SU-DHL-6 (cell line): ENCODE measurements around the gene KIF9.
"Not testable (repeated sequence)": the region's sequence is repeated elsewhere in the genome, so short reads cannot be mapped to it uniquely, and the experiment has no call there.

Experiments
- H2AFZ ChIP-seq: fragments of 200-600 bp; sonication (generic); 2 replicates; pipeline ENCODE4 v1.6.1; 2014; ENCODE audit warnings: low read depth, mild to moderate bottlenecking, moderate library complexity, mixed read lengths, antibody characterized with exemption, low read length; ENCODE audit not compliant: severe bottlenecking
- H3F3A ChIP-seq: fragments of 200-600 bp; shearing (Covaris generic); 2 replicates; pipeline ENCODE4 v1.6.0; 2016; ENCODE audit warnings: antibody characterized with exemption, mild to moderate bottlenecking; ENCODE audit not compliant: insufficient read depth
- H3K27ac ChIP-seq: fragments of 200-600 bp; sonication (generic); 2 replicates; pipeline ENCODE4 v1.5.1; 2016; ENCODE audit warnings: low read depth, mild to moderate bottlenecking, low read length, moderate library complexity, mixed read lengths
- H3K27me3 ChIP-seq: fragments of 200-600 bp; sonication (generic), shearing (Covaris generic); 2 replicates; pipeline ENCODE4 v1.6.0; 2014; ENCODE audit warnings: mild to moderate bottlenecking, low read length
- H3K36me3 ChIP-seq: fragments of 200-600 bp; sonication (generic); 2 replicates; pipeline ENCODE4 v1.6.1; 2014; ENCODE audit warnings: mild to moderate bottlenecking, low read length, mixed read lengths
- H3K4me2 ChIP-seq: fragments of 300-600, 200-600 bp; shearing (Covaris generic), sonication (generic); 2 replicates; pipeline ENCODE4 v1.6.0; 2014; ENCODE audit warnings: low read length, low read depth, mild to moderate bottlenecking; ENCODE audit not compliant: poor library complexity, severe bottlenecking
- H3K4me3 ChIP-seq: fragments of 200-600 bp; sonication (generic); 2 replicates; pipeline ENCODE4 v1.5.1; 2014; ENCODE audit warnings: antibody characterized with exemption, low read length, mild to moderate bottlenecking, mixed read lengths; ENCODE audit not compliant: insufficient read depth, poor library complexity, severe bottlenecking
- H3K79me2 ChIP-seq: fragments of 200-600 bp; sonication (generic); 2 replicates; pipeline ENCODE4 v1.6.1; 2014; ENCODE audit warnings: mild to moderate bottlenecking, low read length, moderate library complexity; ENCODE audit not compliant: insufficient read depth
- H3K9ac ChIP-seq: fragments of 200-600 bp; sonication (generic); 2 replicates; pipeline ENCODE4 v1.7.0; 2014; ENCODE audit warnings: mild to moderate bottlenecking, low read length
- H3K9me2 ChIP-seq: fragments of 200-600 bp; sonication (generic); replicated peaks from 2 replicates; pipeline ENCODE4 v1.6.1; 2014; ENCODE audit warnings: low read length; ENCODE audit not compliant: insufficient read depth
- H3K9me3 ChIP-seq: fragments of 200-600 bp; sonication (generic); 2 replicates; pipeline ENCODE4 v1.6.1; 2014; ENCODE audit warnings: low read length, mixed read lengths; ENCODE audit not compliant: insufficient read depth
- H4K20me1 ChIP-seq: fragments of 200-600 bp; sonication (generic); 2 replicates; pipeline ENCODE4 v1.6.1; 2014; ENCODE audit warnings: low read depth, mild to moderate bottlenecking, antibody characterized with exemption, low read length, moderate library complexity, mixed read lengths
- EZH2phosphoT487 ChIP-seq: fragments of 200-600 bp; sonication (generic), shearing (Covaris generic); conservative IDR thresholded peaks from 2 replicates; pipeline ENCODE4 v1.6.1; 2018; ENCODE audit warnings: mild to moderate bottlenecking, antibody characterized with exemption, low read length, moderate library complexity, mixed read lengths
- TF ChIP-seq, protein P1 (sequence below): fragments of 200-600 bp; sonication (generic); IDR thresholded peaks from one replicate; pipeline ENCODE4 v1.5.1; 2017; ENCODE audit warnings: antibody characterized with exemption, mild to moderate bottlenecking, low read length, moderate library complexity; ENCODE audit not compliant: insufficient read depth, poor library complexity, severe bottlenecking

KIF9 gene

DNA sequence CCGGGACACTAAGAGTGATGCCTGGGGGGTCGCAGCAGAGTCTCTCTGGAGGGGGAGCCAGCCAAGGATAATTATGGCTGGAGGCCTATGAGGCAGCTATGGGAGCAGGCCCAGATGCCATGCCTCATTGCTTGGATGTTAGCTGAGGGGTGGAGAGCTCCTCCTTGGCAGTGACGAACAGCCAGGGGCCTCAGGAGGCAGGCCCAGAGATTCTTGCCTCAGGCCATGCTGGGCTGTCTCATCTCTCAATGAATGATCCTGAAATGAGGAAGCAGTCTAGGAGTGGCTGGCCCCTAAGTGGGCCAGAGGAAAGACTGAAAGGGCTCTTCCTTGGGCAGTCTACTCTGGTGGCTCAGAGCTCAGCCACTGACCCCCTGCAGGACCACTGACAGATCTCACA is 21.3 kb downstream of the KIF9 start:
- Histone ChIP-seq H3K4me3 (no peak overlapping the region), H3K36me3 (no peaks in the 10 kb centered on the region), H2AFZ (no peak overlapping the region), H3K27ac (no peak overlapping the region), H3K79me2 (no peaks in the 10 kb centered on the region), H4K20me1 (no peaks in the 10 kb centered on the region), H3K9me2 (no peaks in the 10 kb centered on the region), H3K27me3 (no peaks in the 10 kb centered on the region), H3F3A (no peaks in the 10 kb centered on the region), H3K9ac (no peak overlapping the region), H3K4me2 (no peak overlapping the region), H3K9me3 (no peaks in the 10 kb centered on the region)
- TF ChIP-seq EZH2phosphoT487 = no peak
- TF ChIP-seq, protein P1, sequence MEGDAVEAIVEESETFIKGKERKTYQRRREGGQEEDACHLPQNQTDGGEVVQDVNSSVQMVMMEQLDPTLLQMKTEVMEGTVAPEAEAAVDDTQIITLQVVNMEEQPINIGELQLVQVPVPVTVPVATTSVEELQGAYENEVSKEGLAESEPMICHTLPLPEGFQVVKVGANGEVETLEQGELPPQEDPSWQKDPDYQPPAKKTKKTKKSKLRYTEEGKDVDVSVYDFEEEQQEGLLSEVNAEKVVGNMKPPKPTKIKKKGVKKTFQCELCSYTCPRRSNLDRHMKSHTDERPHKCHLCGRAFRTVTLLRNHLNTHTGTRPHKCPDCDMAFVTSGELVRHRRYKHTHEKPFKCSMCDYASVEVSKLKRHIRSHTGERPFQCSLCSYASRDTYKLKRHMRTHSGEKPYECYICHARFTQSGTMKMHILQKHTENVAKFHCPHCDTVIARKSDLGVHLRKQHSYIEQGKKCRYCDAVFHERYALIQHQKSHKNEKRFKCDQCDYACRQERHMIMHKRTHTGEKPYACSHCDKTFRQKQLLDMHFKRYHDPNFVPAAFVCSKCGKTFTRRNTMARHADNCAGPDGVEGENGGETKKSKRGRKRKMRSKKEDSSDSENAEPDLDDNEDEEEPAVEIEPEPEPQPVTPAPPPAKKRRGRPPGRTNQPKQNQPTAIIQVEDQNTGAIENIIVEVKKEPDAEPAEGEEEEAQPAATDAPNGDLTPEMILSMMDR = no peak

DNA sequence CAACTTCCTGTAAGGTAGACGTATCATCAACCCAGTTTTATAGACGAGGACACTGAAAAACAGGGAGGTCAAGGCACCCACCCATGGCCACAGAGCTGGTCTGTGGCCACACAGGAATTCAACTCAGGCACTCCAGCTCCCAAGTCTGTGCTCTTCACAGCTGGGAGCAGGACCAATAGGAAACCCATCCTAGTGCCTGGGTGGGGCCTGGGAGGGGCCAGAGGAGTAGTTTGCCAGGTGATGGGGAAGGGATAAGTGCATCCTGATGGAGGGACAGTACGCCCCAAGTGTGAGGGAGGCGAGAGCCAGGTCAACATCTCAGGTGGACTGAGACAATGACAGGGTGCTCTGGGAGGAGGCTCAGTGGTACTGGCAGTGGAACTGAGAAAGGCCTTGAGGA is 22.0 kb downstream of the KIF9 start:
- H3K9ac ChIP-seq = no peak overlapping the region
- no peak overlapping the region for H2AFZ ChIP-seq
- H3K9me3 ChIP-seq = no peaks in the 10 kb centered on the region
- H4K20me1 ChIP-seq = no peaks in the 10 kb centered on the region
- H3F3A ChIP-seq = no peaks in the 10 kb centered on the region
- H3K4me3 ChIP-seq = no peak overlapping the region
- no peaks in the 10 kb centered on the region for H3K9me2 ChIP-seq
- no peaks in the 10 kb centered on the region for H3K36me3 ChIP-seq
- no peak overlapping the region for H3K4me2 ChIP-seq
- H3K79me2 ChIP-seq = no peaks in the 10 kb centered on the region
- H3K27me3 ChIP-seq = no peaks in the 10 kb centered on the region
- H3K27ac ChIP-seq = no peak overlapping the region
- TF ChIP-seq, protein P1 = no peak
- no peak for TF ChIP-seq EZH2phosphoT487

DNA sequence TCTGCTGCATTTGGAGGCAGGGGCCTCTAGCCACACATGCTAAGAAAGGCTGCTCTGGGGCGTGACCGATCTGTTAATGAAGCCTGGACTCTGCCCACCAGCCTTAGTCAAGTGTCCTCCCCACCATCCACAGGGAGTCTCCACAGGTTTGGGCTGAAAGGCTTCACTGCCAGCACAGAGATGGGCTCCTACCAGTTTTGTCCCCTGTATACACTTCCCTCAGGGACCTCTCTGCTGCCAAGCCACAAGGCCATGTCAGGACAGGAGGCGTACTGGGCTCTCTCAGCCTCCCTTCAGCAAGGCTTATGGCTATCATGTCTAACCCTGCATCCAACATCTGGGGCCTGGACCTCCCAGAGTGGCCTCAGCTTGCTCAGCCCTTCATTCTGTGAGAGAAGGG is 23.5 kb downstream of the KIF9 start:
- Histone ChIP-seq H3K4me2 (no peak overlapping the region), H3K9ac (no peak overlapping the region), H3F3A (no peaks in the 10 kb centered on the region), H2AFZ (no peak overlapping the region), H4K20me1 (no peaks in the 10 kb centered on the region), H3K27ac (no peak overlapping the region), H3K9me2 (no peaks in the 10 kb centered on the region), H3K9me3 (no peaks in the 10 kb centered on the region), H3K36me3 (no peaks in the 10 kb centered on the region), H3K79me2 (no peaks in the 10 kb centered on the region), H3K4me3 (no peak overlapping the region), H3K27me3 (no peaks in the 10 kb centered on the region)
- TF ChIP-seq EZH2phosphoT487 = no peak
- TF ChIP-seq, protein P1 = no peak

DNA sequence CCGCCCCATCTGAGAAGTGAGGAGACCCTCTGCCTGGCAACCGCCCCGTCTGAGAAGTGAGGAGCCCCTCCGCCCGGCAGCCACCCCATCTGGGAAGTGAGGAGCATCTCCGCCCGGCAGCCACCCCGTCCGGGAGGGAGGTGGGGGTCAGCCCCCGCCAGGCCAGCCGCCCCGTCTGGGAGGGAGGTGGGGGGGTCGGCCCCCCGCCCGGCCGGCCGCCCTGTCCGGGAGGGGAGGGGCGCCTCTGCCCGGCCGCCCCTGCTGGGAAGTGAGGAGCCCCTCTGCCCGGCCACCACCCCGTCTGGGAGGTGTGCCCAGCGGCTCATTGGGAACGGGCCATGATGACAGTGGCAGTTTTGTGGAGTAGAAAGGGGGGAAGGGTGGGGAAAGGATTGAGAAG is 26.3 kb downstream of the KIF9 start:
- H3K79me2 ChIP-seq, H3K36me3 ChIP-seq, H2AFZ ChIP-seq, H3K27ac ChIP-seq, H3K27me3 ChIP-seq, H4K20me1 ChIP-seq, H3K4me3 ChIP-seq, H3K9me2 ChIP-seq, H3K9ac ChIP-seq, H3F3A ChIP-seq, H3K4me2 ChIP-seq, H3K9me3 ChIP-seq: not testable (repeated sequence)
